A673 (cell line): Measurements from ENCODE around the gene MXD1. TPM values are rescaled to one million over a fixed set of nuclear protein-coding genes. Genes with fewer than 3 reads are reported as not detected.

Experiments used
- BruUV-seq: library from RNA; stranded (reverse); fragments of 400-500 nt; replicated peaks from 2 replicates; lab custom pipeline; 2021; lab: Mats Ljungman, UMichigan
- CTCF ChIA-PET: fragments of 300-600 bp; sonication (Branson Sonifier 250); formaldehyde crosslinking; loops from one replicate; lab custom pipeline; 2022; ENCODE audit warnings: antibody characterized with exemption; lab: Charles Lee
- POLR2A ChIA-PET: fragments of 300-600 bp; sonication (Branson Sonifier 250); formaldehyde crosslinking; loops from one replicate; lab custom pipeline; 2022; ENCODE audit warnings: antibody characterized with exemption; ENCODE audit not compliant: low non-redundant PET; lab: Charles Lee
- DNase-seq: peaks from one replicate; pipeline ENCODE4 v3.0.0-alpha.2; 2015; ENCODE audit warnings: low spot score
- H3K27ac ChIP-seq: fragments of 200-600 bp; sonication (generic); 2 replicates; pipeline ENCODE4 v1.5.1; 2016; ENCODE audit warnings: mixed run types, low read depth, mild to moderate bottlenecking, mixed read lengths, antibody characterized with exemption, low read length; ENCODE audit not compliant: poor library complexity, severe bottlenecking
- H3K27me3 ChIP-seq: fragments of 200-600 bp; sonication (generic); replicated peaks from 2 replicates; pipeline ENCODE4 v1.6.1; 2017; ENCODE audit warnings: mixed run types, low read depth, mild to moderate bottlenecking, mixed read lengths, antibody characterized with exemption, low read length; ENCODE audit not compliant: insufficient read depth, poor library complexity
- H3K36me3 ChIP-seq: fragments of 200-600 bp; sonication (generic); 2 replicates; pipeline ENCODE4 v1.6.1; 2016; ENCODE audit warnings: mixed run types, mild to moderate bottlenecking, mixed read lengths, antibody characterized with exemption, low read length; ENCODE audit not compliant: insufficient read depth, poor library complexity, severe bottlenecking
- H3K4me1 ChIP-seq: fragments of 200-600 bp; sonication (generic); 2 replicates; pipeline ENCODE4 v1.6.1; 2017; ENCODE audit warnings: mixed run types, mild to moderate bottlenecking, mixed read lengths, antibody characterized with exemption, low read length; ENCODE audit not compliant: insufficient read depth, poor library complexity, severe bottlenecking
- H3K4me3 ChIP-seq: fragments of 200-600 bp; sonication (generic); 2 replicates; pipeline ENCODE4 v1.5.1; 2016; ENCODE audit warnings: low read depth, mixed run types, mild to moderate bottlenecking, mixed read lengths, low read length; ENCODE audit not compliant: poor library complexity, severe bottlenecking
- H3K9me3 ChIP-seq: fragments of 200-600 bp; sonication (generic); 2 replicates; pipeline ENCODE4 v1.6.1; 2016; ENCODE audit warnings: mixed run types, low read depth, mild to moderate bottlenecking, mixed read lengths, antibody characterized with exemption, low read length; ENCODE audit not compliant: poor library complexity, severe bottlenecking
- CTCF ChIP-seq: fragments of 300-800, 200-600 bp; sonication (generic); conservative IDR thresholded peaks from 2 replicates; pipeline ENCODE4 v1.5.1; 2017; ENCODE audit warnings: low read depth, mild to moderate bottlenecking, antibody characterized with exemption, low read length, moderate library complexity, mixed read lengths
- EZH2 ChIP-seq: fragments of 200-600 bp; sonication (generic); IDR thresholded peaks from 2 replicates; pipeline ENCODE4 v1.6.1; 2017; ENCODE audit warnings: borderline replicate concordance, low read depth, mild to moderate bottlenecking, mixed read lengths, antibody characterized with exemption, low read length; ENCODE audit not compliant: poor library complexity, severe bottlenecking
- intact Hi-C: fragments of 100-400 bp; cut with micrococcal nuclease; formaldehyde crosslinking; loops from one replicate; pipeline ENCODE4 v1.10.0; 2022; ENCODE audit not compliant: unreplicated experiment
- total RNA-seq: library from RNA; stranded (reverse); gene quantifications from 2 replicates; pipeline ENCODE4 v1.2.3, GENCODE V29; 2021

The MXD1 gene
- total RNA-seq, 1 experiment from 2014 or later: 3.7 TPM

GRCh38 chr2:69952336-69953115 is 37.6 kb downstream of the MXD1 start:
- ChIA-PET POLR2A (no interaction called here), CTCF (interaction anchor here (0.6 kb wide), 1 partner anchor 352 kb away, joined by 6 read pairs; no protein-coding TSS in a partner anchor)
- no peak overlapping the region for H3K27ac ChIP-seq
- no peaks in the 10 kb centered on the region for H3K9me3 ChIP-seq
- TF ChIP-seq EZH2 (no peak), CTCF (no peak)
- H3K4me1 ChIP-seq: no peaks in the 10 kb centered on the region
- H3K4me3 ChIP-seq: no peak overlapping the region
- peaks cover 8% of the 10 kb centered on the region for H3K27me3 ChIP-seq
- no peaks in the 10 kb centered on the region for H3K36me3 ChIP-seq
- intact Hi-C loops: no loop called here
- BruUV-seq: no TSS peak
- DNase-seq: no peak

- POLR2A ChIA-PET: no interaction called here
- no TSS peak for BruUV-seq
Observed at GRCh38 chr2:69954084-69954483, 39.2 kb downstream of the MXD1 start.

GRCh38 chr2:69955029-69955428 is 40.1 kb downstream of the MXD1 start:
- H3K27me3 ChIP-seq: peaks cover 8% of the 10 kb centered on the region
- ChIA-PET CTCF (no interaction called here), POLR2A (no interaction called here)
- no peaks in the 10 kb centered on the region for H3K36me3 ChIP-seq
- H3K9me3 ChIP-seq: no peaks in the 10 kb centered on the region
- H3K27ac ChIP-seq: no peak overlapping the region
- BruUV-seq: no TSS peak
- no peaks in the 10 kb centered on the region for H3K4me1 ChIP-seq
- DNase-seq: no peak
- TF ChIP-seq EZH2 (no peak), CTCF (no peak)
- intact Hi-C loops: no loop called here
- H3K4me3 ChIP-seq: no peak overlapping the region

More at GRCh38 chr2:69954084-69954483, 39.2 kb downstream of the MXD1 start:
- H3K27ac ChIP-seq: no peak overlapping the region
- no peak for TF ChIP-seq EZH2
- TF ChIP-seq CTCF: no peak
- peaks cover 8% of the 10 kb centered on the region for H3K27me3 ChIP-seq
- CTCF ChIA-PET: no interaction called here
- H3K4me1 ChIP-seq: no peaks in the 10 kb centered on the region
- no peak for DNase-seq
- no peaks in the 10 kb centered on the region for H3K9me3 ChIP-seq
- H3K36me3 ChIP-seq: no peaks in the 10 kb centered on the region
- H3K4me3 ChIP-seq: no peak overlapping the region
- intact Hi-C loops: no loop called here
